GM18526 (cell line): ENCODE measurements around the gene HYAL1.

Experiments
- POLR2A ChIP-seq: IDR thresholded peaks from 3 replicates; pipeline ENCODE4 v1.6.1; 2011; ENCODE audit not compliant: insufficient read length; ENCODE audit errors: extremely low read depth

Gene HYAL1

GRCh38 chr3:50275141-50275995, 28.0 kb downstream of the HYAL1 start:
- no peak for TF ChIP-seq POLR2A

GRCh38 chr3:50274371-50275104, 28.8 kb downstream of the HYAL1 start:
- no peak for TF ChIP-seq POLR2A

- TF ChIP-seq POLR2A = no peak
Observed at GRCh38 chr3:50273689-50274065, 29.7 kb downstream of the HYAL1 start.

DNA sequence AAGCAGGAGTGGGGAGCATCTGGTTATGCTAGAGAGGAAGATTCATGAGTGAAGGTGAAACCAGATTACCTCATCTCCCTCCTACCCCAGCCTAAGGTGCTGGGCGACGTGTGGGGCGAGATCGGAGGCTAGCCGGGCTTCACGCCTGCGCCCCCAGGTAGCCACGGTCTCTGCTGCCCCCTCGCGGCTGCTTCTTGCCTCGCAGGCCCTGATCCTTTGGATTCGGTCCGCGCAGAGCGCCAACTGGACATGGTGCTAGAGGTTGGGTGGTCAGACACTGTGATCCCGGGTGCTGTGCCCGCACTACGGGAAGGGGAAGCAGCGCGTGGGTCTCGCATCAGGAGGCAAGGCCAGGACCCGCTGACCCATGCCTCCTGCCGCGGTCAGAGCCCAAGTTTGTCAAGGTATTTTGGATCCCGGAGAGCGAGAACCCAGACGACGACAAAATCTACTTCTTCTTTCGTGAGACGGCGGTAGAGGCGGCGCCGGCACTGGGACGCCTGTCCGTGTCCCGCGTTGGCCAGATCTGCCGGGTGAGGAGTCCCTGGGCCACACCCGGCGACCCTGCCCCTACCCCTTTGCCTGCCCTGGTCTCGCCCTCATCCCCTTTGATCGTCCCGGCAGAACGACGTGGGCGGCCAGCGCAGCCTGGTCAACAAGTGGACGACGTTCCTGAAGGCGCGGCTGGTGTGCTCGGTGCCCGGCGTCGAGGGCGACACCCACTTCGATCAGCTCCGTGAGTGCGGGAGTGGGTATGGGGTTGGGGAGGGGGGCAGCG, 30.3 kb downstream of the HYAL1 start:
- no peak for TF ChIP-seq POLR2A

- TF ChIP-seq POLR2A = no peak
Observed at GRCh38 chr3:50271314-50271936, 31.9 kb downstream of the HYAL1 start.

- TF ChIP-seq POLR2A = no peak
Observed at GRCh38 chr3:50270422-50271224, 32.8 kb downstream of the HYAL1 start.

DNA sequence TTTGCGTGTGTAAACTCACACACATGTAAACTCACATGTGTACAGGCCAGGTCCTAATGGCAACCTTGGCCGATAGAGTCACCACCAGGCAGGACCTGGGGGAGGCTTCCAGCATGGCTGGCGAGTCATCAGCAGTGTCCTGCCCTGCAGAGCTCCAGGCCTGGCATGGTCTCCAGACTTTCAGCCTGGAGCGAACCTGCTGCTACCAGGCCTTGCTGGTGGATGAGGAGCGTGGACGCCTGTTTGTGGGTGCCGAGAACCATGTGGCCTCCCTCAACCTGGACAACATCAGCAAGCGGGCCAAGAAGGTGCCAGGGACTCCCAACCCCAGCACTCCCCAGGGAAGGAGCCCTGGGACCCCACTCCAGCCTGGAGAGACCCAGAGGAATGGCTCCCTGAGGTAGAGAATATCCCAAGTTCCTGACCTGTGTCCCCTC, 33.4 kb downstream of the HYAL1 start:
- no peak for TF ChIP-seq POLR2A

GRCh38 chr3:50269460-50269859, 33.9 kb downstream of the HYAL1 start:
- no peak for TF ChIP-seq POLR2A

DNA sequence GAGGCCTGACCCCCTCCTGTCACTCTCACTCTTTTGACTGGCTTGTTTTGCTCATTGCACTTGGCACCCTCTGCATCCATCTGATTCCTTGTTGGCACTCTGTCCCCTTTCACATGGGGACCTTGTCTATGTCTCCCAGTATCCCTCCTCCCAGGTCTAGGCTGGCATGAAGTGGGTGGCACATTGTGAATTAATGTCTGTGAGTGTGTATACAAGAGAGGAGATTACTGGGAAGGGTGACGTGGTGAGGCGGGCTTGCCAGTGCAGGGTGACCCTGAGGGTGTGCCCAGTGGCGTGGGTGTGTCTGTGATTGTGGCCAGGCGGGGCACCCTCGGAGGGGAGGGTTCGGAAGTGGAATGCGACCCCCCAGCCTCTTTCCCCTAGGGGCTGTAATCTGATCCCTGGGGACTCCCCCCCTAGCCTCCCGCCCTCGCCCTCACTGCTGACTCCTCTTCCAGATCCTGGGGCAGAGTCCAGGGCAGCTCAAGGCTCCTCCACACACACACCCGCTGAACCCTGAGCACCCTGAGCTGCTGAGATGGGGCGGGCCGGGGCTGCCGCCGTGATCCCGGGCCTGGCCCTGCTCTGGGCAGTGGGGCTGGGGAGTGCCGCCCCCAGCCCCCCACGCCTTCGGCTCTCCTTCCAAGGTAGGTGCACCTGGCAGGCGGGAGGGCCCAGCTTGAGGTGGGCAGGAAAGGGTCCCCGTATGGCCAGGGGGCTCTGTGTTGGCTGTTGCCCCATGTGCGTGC, 34.5 kb downstream of the HYAL1 start, which contains the start of gene SEMA3B:
Gene SEMA3B, plus strand, starts transcription at position 445 of the 749 bp plus-strand sequence. Its CDS starts 94 bp downstream, at position 539.
- no peak for TF ChIP-seq POLR2A

- TF ChIP-seq POLR2A = no peak
Observed at GRCh38 chr3:50268276-50268675, 35.1 kb downstream of the HYAL1 start.

- TF ChIP-seq POLR2A = no peak
Observed at GRCh38 chr3:50267280-50267913, 36.0 kb downstream of the HYAL1 start.

- no peak for TF ChIP-seq POLR2A
Observed at GRCh38 chr3:50266836-50267235, 36.5 kb downstream of the HYAL1 start.

GRCh38 chr3:50266017-50266416, 37.4 kb downstream of the HYAL1 start:
- no peak for TF ChIP-seq POLR2A
